Activated CD4-positive, alpha-beta T cell treated with anti-CD3 and anti-CD28 coated beads, Interleukin-2, amount 50 U/mL, for 4 hours (primary cell): ENCODE measurements around the gene CTSZ.
"Not testable (repeated sequence)": the region's sequence is repeated elsewhere in the genome, so short reads cannot be mapped to it uniquely, and the experiment has no call there.

Experiments
- DNase-seq, 2 experiments: peaks; one replicate each; pipeline ENCODE4 v3.0.0-alpha.2; 2020

Gene CTSZ

DNA sequence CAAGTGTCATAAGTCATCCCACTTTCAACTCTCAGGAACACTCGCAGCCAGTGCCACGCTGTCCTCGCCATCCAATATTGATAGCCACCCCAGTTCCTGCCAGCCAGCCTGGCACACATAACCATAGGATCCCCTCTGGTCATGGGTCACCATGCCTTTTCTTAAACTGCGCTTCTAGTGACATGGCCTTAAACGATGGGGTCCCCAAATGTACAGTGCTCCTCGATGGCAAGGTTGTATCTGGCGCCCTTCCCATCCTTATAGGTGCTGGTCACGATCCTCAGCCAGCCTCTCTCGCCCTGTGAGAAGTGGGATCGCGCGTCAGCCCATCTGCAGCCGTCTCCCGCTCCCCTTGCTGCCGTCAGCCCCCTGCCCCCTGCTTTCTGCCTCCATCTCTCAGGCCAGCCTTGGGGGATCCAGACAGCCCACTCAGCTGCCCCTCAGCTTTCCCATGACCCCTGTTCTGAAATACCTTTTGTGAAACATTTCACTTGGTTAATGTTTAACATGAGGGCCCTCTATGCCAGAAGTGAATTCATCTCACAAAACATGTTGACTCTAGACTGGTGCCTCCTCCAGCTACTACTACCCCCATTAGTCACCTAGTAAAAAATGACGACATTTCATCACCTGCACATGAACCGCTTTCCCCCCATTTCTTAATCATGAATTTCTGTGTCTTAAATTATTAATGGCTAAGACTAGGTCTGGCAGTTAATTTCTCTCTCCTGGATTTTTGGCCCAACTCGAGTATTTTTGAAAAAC is 11.4 kb downstream of the CTSZ start:
- no peak for DNase-seq

GRCh38 chr20:58994390-58995159 is 12.5 kb downstream of the CTSZ start:
- no peak for DNase-seq

DNA sequence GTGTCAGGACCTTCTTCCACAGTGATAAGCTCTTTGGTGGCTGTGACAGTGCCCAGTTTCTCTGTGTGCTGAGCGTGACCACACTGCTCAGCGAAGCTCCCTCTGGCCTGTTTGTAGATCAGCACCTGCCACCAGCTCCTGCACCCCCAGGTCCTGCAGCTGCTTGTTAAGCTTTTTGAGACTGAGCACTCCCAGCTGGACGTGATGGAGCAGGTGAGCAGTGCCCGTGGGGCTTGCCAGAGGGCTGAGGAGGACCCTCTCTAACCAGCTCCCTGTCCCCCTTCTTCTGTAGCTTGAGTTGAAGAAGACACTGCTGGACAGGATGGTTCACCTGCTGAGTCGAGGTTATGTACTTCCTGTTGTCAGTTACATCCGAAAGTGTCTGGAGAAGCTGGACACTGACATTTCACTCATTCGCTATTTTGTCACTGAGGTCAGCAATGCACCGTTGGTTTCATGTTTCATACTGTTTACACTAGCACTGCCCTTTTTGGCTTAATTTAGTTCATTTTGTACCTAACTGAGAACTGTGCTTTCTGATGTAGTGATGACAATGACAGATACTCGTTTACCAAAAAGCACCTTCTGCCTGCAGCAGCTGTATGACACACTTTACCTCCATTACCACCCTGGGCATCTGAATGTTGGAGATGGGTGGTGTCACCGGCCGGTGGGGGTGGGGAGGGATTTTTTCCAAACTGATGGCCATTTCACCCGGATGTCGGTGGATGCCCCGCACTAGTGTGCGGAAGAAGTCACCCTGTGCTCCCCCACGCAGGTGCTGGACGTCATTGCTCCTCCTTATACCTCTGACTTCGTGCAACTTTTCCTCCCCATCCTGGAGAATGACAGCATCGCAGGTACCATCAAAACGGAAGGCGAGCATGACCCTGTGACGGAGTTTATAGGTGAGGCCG is 13.5 kb downstream of the CTSZ start:
- no peak for DNase-seq

GRCh38 chr20:58992911-58993310 is 14.1 kb downstream of the CTSZ start:
- DNase-seq: no peak

DNA sequence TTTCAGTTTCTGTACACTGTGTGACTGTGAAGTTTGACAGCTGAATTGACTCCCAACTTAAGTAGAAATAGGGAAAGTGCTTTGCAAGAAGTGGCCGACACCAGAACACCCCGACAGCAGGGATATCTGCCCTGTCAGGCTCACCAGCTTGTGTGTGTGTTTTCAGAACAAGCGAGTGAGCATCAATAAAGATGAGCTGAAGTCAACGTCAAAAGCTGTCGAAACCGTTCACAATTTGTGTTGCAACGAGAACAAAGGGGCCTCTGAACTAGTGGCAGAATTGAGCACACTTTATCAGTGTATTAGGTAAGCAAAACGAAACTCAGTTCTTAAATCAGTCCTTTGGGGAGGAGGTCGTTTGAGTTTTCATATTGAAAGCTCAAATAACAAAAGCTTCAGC is 15.3 kb downstream of the CTSZ start:
- DNase-seq: no peak

- no peak for DNase-seq
Observed at GRCh38 chr20:58990651-58991445, 16.2 kb downstream of the CTSZ start.

DNA sequence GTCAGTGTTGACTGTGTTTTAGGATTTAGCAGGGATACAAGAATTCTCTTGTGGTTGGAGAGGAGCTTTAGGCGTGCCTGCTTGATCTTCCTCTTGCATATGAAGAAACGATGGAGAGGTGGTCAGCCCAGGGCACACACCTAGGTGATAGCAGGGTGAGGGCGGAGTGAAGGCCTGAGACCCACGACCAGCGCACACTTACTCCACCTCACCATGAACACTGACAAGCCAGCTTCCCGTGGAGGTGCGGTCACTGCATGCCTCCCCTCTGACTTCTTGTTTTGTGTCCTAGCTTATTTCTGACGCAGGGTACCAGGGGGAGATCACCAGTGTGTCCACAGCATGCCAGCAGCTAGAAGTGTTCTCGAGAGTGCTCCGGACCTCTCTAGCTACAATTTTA is 17.9 kb downstream of the CTSZ start:
- no peak for DNase-seq

GRCh38 chr20:58988565-58988882 is 18.5 kb downstream of the CTSZ start:
- DNase-seq: no peak

- no peak for DNase-seq
Observed at GRCh38 chr20:58987790-58988564, 19.1 kb downstream of the CTSZ start.

DNA sequence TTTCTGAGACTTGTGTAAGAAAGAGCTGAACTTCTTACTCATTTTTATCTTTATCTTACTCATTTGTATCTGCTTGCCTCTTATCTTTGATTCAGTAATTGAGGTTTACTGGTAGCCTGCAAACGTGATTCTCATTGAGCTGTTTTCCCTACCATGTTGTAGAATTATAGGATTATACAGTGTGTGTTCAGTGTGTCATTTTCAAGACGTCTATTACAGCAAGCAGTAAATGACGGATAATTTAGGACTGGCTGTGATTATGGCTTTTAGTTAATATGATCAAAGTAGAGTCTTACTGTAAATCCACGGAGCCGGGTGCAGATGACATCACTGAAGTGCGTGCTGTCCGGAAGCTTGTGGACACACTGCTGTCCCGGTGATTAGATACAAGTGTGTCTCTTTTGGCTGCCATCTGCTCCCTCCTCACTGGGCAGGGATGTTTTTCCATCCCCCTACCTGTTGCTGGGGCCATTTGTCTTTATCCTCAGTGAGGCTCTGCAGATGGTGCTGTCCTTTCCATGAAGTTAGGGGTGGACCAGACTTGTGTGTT is 20.0 kb downstream of the CTSZ start:
- no peak for DNase-seq

GRCh38 chr20:58986286-58986967 is 20.6 kb downstream of the CTSZ start:
- DNase-seq: no peak

GRCh38 chr20:58985656-58986055 is 21.4 kb downstream of the CTSZ start:
- no peak for DNase-seq

GRCh38 chr20:58984691-58985090 is 22.4 kb downstream of the CTSZ start:
- DNase-seq: no peak

DNA sequence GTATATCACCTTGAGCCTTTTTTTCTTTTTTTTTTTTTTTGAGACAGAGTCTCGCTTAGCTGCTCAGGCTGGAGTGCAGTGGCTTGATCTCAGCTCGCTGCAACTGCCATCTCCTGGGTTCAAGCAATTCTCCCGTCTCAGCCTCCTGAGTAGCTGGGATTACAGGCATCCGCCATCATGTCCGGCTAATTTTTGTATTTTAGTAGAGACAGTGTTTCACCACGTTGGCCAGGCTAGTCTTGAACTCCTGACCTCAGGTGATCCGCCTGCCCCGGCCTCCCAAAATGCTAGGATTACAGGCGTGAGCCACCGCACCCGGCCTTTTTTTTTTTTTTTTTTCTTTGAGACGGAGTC is 24.0 kb downstream of the CTSZ start:
- not testable (repeated sequence) for DNase-seq

- no peak for DNase-seq
Observed at GRCh38 chr20:58982406-58983114, 24.5 kb downstream of the CTSZ start.

GRCh38 chr20:58981628-58982364 is 25.3 kb downstream of the CTSZ start:
- DNase-seq: no peak

DNA sequence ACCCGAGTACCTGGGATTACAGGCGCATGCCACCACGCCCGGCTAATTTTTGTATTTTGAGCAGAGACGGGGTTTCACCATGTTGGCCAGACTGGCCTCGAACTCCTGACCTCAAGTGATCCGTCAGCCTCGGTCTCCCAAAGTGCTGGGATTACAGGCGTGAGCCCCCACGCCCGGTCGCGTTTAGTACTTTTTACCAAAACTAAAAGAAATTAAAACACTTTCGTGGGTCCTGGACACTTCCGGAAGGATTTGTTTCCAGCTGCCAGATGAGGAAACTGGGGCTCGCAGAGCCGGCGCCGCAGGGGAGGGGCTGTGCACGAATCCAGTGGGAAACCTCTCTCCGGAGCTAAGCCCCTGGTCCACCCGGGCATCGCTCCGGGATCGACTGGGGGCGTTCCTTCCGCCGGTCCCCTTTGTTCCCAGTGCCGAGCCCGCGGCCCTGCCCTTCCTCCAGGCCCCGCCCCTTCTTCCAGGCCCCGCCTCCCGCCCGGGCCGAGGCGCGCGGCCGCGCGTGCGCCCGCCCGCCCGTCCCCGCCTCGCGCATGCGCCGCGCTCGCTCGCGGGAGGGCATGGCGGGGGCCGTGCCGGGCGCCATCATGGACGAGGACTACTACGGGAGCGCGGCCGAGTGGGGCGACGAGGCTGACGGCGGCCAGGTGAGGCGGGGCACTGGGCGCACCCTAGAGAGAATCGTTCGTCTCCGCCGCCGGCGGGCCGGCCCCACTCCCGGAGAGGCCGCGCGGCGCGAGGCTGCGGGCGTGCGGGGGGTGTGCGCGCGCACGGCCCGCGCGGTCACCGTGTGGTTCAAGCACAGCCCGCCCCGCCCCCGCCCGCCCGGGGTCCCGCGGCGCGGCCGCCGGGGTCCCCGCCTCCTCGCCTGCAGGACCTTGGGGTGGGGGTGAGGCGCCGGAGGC is 26.1 kb downstream of the CTSZ start, which contains the start of gene NELFCD:
NELFCD (plus strand) TSS at position 546 of the 917 bp plus-strand sequence; CDS start at position 600, 54 bp downstream.
- peak; percentile 81 to 82 for DNase-seq
